NOMO-1 (cell line): ENCODE data around the gene CALR3.
"Not testable (repeated sequence)": the region's sequence is repeated elsewhere in the genome, so short reads cannot be mapped to it uniquely, and the experiment has no call there.

ENCODE experiments used
- DNase-seq, 2 experiments: peaks; one replicate each; lab custom pipeline; 2025; ENCODE audit not compliant: unreplicated experiment in 2 of 2; lab: John Stamatoyannopoulos, UW

Gene CALR3

DNA sequence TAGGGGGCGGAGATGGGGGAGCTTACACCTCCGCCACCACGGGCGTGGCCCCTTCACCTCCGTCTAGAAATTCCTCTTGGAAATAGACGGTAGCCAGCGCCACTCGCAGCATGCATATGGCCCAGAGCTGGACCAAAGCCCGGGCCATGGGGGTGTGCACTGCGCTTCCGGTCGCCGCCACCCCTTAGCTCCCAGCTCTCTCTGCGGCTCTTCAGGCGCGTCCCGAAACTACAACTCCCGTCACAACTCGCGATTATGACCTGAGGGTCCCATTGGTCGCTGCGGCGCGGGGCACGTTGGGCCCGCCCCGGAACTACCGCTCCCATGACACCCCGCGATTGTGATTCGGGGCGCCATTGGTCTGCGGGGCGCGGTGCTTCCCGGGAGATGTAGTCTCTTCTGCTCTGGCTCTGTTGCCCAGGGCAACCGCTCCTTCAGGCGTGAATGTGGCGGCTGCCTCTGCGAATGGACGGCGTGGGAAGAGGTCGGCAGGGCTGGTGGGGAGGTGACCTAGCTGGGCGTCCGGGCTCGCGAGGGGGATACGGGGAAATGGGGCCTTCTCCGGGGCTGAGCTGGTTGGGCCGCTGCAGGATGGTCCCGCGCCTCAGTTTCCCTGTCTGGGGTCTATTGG is at the start of gene CALR3, which contains the start of gene C19orf44:
Gene CALR3 (minus strand): TSS at position 186 of the 631 bp plus-strand sequence. CDS start 38 bp downstream, at position 148.
Gene C19orf44 (plus strand): TSS at position 413 of the 631 bp plus-strand sequence. CDS start 4,399 bp downstream, outside the sequence.
- DNase-seq = peak; percentile 98 to 99

GRCh38 chr19:16544473-16545231 is 48.7 kb upstream of the CALR3 start:
- DNase-seq = no peak

DNA sequence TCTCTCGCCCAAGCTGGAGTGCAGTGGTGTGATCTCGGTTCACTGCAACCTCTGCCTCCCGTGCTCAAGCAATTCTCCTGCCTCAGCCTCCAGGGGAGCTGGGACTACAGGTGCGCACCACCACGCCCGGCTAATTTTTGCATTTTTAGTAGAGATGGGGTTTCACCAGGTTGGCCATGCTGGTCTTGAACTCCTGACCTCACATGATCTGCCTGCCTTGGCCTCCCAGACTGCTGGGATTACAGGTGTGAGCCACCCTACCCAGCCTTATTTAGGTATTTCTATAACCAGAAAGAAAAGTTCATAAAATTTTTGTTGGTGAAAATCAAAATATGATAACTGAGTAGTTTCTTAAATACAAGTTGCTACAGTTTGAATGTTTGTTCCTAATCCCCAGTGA is 47.8 kb upstream of the CALR3 start:
- not testable (repeated sequence) for DNase-seq

GRCh38 chr19:16542910-16543472 is 47.0 kb upstream of the CALR3 start:
- no peak for DNase-seq

DNA sequence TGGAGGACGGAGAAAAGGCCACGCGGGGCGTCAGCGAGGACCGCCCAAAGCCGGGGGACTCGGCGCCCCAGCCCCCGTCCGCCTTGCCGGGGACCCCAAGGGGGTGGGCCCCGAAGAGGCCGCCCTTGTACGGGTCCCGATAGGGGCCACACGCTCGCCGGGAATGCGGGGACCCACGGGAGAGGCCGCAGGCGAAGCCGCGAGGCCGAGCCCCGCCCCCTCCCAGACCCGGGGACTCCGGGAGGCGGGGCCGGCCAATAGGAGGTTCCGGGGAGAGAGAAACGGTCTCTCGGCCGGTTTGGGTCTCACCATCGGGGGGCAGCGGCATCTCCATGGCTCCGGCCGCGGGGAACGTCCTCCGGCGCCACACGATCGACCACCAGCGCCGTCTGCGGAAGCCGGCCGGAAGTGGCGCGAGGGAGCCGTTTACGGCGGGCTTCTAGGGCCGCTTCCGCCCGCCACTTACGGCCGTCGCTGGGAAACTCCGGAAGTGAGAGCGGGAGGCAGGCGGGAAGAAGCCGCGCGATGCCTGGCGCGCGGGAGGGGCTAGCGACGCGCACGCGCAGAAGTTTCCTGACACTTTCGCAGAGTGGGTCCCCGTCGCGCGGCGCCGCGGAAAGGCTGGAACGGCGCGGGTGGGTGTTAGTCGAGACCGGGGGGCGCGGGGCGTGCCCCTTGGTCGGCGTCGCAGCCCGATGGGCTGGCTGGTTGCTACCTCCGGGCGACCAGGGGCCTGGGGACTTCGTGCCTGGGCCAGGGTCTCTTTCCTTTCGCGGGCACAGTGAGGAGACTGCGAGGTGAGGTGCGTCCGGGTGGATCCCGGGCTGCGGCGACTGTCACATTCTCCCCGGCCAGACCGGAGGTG is 46.3 kb upstream of the CALR3 start, which contains the start of gene CHERP:
Gene CHERP (minus strand): TSS at position 393 of the 865 bp plus-strand sequence. CDS start 59 bp downstream, at position 334.
- DNase-seq = peak; percentile 94 to 97

GRCh38 chr19:16541526-16542044 is 45.6 kb upstream of the CALR3 start:
- peak in 1 of 2 experiments; percentile 25 for DNase-seq

DNA sequence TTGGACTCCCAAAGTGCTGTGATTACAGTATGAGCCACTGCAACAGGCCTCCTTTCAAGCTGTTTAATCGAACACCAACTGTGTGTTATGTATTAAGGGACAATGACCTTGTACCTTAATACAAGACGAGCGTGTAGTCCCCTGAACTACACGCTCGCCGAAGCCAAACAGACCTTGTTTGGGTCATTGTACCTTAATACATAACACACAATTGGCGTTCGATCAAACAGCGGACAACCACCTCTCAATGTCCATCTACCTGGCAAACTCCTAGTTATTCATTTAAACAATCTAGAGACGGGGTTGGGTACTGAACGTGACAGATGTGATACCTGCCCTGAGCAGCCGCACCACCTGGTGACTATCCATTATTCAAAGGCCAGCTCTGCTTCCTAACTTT is 45.0 kb upstream of the CALR3 start:
- no peak for DNase-seq

GRCh38 chr19:16537111-16537510 is 41.1 kb upstream of the CALR3 start:
- no peak for DNase-seq

DNA sequence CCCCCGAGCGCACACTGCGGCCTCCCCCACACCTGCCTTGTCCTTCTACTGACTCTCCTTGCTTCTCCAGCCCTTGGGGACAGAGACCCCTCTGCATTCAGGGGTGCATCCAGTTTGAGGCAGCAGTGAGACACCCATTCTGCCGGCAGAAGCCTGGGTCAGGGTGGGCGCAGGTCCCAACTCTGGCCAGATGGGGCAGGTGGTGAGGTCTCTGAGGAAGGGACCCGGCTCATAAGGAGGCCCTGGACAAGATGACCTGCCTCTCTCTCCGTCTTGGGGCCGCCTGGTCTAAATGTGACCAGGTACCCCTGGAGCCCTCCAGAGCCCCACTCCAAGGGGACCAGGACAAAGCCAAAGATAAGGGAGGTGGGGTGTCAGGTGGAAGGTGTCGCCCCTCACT is 40.2 kb upstream of the CALR3 start:
- DNase-seq = no peak

- DNase-seq = no peak
Observed at GRCh38 chr19:16535381-16535780, 39.4 kb upstream of the CALR3 start.

GRCh38 chr19:16532440-16533234 is 36.7 kb upstream of the CALR3 start:
- no peak for DNase-seq

DNA sequence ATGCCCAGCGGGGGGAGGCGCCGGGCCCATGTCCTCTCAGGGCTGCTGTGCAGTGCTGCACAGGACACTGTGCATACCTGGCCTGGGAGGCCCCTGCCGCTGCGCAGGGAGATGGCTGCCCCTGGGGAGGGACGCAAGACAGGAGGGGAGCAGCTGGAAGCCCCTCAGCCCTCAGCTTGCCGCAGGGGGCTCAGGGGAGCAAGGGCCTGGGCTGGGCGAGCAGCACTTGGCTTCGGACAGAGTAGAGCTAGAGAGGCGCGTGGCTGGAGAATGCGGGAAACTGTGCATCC is 35.4 kb upstream of the CALR3 start:
- DNase-seq = no peak

DNA sequence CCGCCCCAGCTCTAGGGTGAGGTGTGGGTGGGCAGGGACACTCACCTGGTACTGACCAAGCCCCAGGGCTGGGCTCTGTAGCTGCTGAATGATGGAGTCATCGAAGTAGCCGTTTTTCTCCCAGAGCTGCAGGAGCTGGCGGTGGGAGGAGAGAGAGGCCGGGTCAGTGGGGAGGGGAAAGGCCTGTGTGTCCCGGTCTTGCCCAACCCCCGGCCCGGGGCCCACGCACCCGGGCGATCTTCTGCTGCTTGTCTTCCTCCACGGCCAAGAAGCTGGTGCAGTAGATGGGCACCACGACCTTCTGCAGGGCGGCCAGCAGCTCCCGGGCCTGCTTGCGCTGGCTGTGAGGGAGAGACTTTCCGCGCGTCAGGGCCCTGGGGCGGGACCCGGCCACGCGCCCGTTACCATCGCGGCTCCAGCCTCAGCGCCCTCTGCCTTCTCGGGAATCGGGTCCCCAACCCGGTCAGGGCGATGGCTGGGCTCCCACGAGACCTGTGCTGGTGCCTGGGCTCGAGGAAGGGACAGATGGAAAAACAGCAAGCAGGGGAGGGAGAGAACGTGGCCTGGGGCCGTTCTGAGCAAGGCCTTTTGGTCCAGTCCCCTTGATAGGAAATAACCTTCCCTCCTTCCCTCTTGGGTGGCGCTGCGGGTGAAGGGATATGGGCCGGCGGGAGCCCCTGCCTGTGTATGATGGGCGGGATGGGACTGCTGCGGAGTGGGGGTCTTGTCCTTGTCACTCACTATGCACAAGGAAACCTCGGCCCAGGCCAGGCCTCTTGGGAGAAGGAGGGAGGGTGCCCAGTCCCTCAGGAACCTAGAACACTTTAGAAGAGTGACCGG is 34.8 kb upstream of the CALR3 start:
- no peak for DNase-seq

DNA sequence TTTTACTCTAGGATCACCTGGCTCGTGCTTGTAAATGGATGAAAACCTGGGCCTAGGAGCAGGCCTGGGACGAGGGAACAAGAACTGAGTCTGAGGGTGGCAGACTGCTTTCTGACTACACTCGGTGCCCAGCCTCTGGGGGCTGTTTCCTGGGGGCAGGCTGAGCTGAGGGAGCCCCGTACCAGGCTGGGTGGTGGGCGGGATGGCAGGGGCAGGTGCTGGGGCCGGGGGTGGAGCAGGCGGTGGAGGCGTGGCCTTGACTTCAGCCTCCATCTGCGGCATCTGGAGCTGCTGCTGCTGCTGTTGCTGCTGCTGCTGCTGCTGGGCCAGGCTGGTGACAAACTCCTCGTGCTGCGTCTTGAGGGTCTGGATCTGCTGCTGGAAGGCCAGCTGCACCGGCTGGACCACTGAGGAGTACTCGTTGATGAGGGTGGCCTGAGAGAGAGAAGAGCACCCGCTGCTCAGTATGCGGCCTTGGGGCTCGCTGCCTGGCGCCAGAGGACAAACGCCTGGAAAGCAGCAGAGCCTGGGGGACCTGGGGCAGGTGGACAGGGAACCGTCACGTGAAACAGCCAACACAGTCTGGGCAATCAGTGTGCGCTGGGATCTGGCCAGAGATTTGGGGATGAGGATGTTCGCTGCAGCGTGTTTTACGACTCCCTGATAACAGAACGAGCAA is 33.6 kb upstream of the CALR3 start:
- DNase-seq = no peak

GRCh38 chr19:16527971-16528521 is 32.1 kb upstream of the CALR3 start:
- DNase-seq = peak in 1 of 2 experiments; percentile 4

- DNase-seq = no peak
Observed at GRCh38 chr19:16527334-16527935, 31.5 kb upstream of the CALR3 start.

- DNase-seq = no peak
Observed at GRCh38 chr19:16525751-16526481, 29.9 kb upstream of the CALR3 start.
